ENCODE measurements around the gene RUNX3.

DNA sequence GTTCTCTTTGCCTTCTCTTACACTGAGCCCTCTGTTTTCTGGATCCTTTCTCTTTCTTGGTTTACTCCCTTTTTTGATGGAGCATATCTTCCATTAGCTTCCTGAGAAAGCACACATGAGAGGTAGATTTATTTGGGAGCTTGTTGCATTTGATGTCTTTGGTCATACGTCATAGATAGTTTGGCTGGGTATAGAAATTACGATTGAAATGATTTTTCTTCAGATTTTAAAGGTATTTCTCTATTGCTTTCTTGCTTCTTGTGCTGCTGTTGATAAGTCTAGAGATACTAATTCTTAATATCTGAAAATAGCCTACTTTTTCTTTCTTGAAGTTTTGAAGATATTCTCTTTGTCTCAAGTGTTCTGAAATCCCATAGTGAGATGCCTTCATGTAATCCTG is 45.3 kb upstream of the RUNX3 start:
- TF ChIP-seq, protein P1, sequence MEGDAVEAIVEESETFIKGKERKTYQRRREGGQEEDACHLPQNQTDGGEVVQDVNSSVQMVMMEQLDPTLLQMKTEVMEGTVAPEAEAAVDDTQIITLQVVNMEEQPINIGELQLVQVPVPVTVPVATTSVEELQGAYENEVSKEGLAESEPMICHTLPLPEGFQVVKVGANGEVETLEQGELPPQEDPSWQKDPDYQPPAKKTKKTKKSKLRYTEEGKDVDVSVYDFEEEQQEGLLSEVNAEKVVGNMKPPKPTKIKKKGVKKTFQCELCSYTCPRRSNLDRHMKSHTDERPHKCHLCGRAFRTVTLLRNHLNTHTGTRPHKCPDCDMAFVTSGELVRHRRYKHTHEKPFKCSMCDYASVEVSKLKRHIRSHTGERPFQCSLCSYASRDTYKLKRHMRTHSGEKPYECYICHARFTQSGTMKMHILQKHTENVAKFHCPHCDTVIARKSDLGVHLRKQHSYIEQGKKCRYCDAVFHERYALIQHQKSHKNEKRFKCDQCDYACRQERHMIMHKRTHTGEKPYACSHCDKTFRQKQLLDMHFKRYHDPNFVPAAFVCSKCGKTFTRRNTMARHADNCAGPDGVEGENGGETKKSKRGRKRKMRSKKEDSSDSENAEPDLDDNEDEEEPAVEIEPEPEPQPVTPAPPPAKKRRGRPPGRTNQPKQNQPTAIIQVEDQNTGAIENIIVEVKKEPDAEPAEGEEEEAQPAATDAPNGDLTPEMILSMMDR (IDR thresholded peaks at IDR 0.05; ENCODE audit: low read depth, low read length, poor library complexity, severe bottlenecking): no peak
- TF ChIP-seq EZH2phosphoT487 (IDR thresholded peaks at IDR 0.05; ENCODE audit: borderline replicate concordance, low read length): no peak
